HepG2 (cell line): ENCODE data around the gene ASAP2. TPM values are rescaled to one million over a fixed set of nuclear protein-coding genes. Genes with fewer than 3 reads are reported as not detected.

Experiments used
- ATAC-seq: fragments of 200-7000 bp; cut with Tn5 transposase; 3 replicates; pipeline ENCODE4 v1.9.1; 2020; ENCODE audit warnings: mild to moderate bottlenecking, moderate library complexity
- BruUV-seq: library from RNA; stranded (reverse); fragments of 400-500 nt; replicated peaks from 2 replicates; lab custom pipeline; 2021; lab: Mats Ljungman, UMichigan
- CTCF ChIA-PET: fragments of 300-600 bp; formaldehyde crosslinking; extraction: SDS; loops from one replicate; lab custom pipeline; 2021; ENCODE audit warnings: low total read pairs, inconsistent platforms, low intra/inter-chr PET ratio; lab: Yijun Ruan, JAX
- POLR2A ChIA-PET: fragments of 350-600 bp; sonication (Branson Sonifier 250); formaldehyde crosslinking; loops from one replicate; lab custom pipeline; 2020; ENCODE audit warnings: antibody characterized with exemption, inconsistent platforms; lab: Yijun Ruan, JAX
- DNase-seq: peaks from one replicate; pipeline ENCODE4 v3.0.0-alpha.2; 2015; ENCODE audit warnings: low spot score
- FAIRE-seq: peaks from 3 replicates; lab custom pipeline; 2011; peaks lifted over from hg19 to GRCh38; lab: Jason Lieb, UNC
- H2AFZ ChIP-seq: one replicate; pipeline ENCODE4 v1.6.1; 2011; ENCODE audit warnings: low read length, inconsistent platforms
- H3K27ac ChIP-seq: fragments of 300-600 bp; 3 replicates; pipeline ENCODE4 v1.8.0; 2011; ENCODE audit warnings: mixed run types, mild to moderate bottlenecking, mixed read lengths, low read length, inconsistent platforms; ENCODE audit not compliant: insufficient read depth; ENCODE audit errors: extremely low read length
- H3K27me3 ChIP-seq, 2 experiments: fragments of 200-600 bp in 1 of 2; 2 replicates in 1 of 2; 3 replicates in 1 of 2; pipeline versions ENCODE4 v1.6.0 to v1.8.0; 2011; ENCODE audit warnings: low read length in 2 of 2, mild to moderate bottlenecking in 2 of 2, moderate library complexity in 2 of 2, inconsistent platforms in 1 of 2; ENCODE audit not compliant: insufficient read depth in 2 of 2, control insufficient read depth in 1 of 2
- H3K36me3 ChIP-seq, 2 experiments: fragments of 200-600 bp in 1 of 2; replicated peaks in 1 of 2; 2 replicates in 1 of 2; 3 replicates in 1 of 2; pipeline versions ENCODE4 v1.5.1 to v1.8.0; 2011; ENCODE audit warnings: low read length in 2 of 2, inconsistent platforms in 1 of 2; ENCODE audit not compliant: insufficient read depth in 2 of 2, control insufficient read depth in 1 of 2
- H3K4me1 ChIP-seq: 2 replicates; pipeline ENCODE4 v1.5.1; 2012; ENCODE audit warnings: low read length, inconsistent platforms; ENCODE audit not compliant: insufficient read depth
- H3K4me2 ChIP-seq: 2 replicates; pipeline ENCODE4 v1.6.0; 2011; ENCODE audit warnings: low read depth, low read length, inconsistent platforms
- H3K4me3 ChIP-seq, 3 experiments: fragments of 200-600 bp in 1 of 3; sonication (generic), shearing (Covaris generic) in 1 of 3; replicated peaks in 1 of 3; 2 replicates each; pipeline ENCODE4 v1.5.1; 2011 to 2016; ENCODE audit warnings: low read length in 3 of 3, inconsistent platforms in 2 of 3, low read depth in 2 of 3, mild to moderate bottlenecking in 2 of 3, control low read depth in 1 of 3, mixed read lengths in 1 of 3; ENCODE audit not compliant: insufficient read depth in 1 of 3
- H3K79me2 ChIP-seq: one replicate; pipeline ENCODE4 v1.6.1; 2011; ENCODE audit warnings: low read length, inconsistent platforms; ENCODE audit not compliant: insufficient read depth
- H3K9ac ChIP-seq: 2 replicates; pipeline ENCODE4 v1.6.0; 2011; ENCODE audit warnings: mild to moderate bottlenecking, low read depth, low read length, inconsistent platforms; ENCODE audit not compliant: insufficient read depth
- H3K9me3 ChIP-seq: 2 replicates; pipeline ENCODE4 v1.5.1; 2012; ENCODE audit warnings: mild to moderate bottlenecking, low read length
- H4K20me1 ChIP-seq: 2 replicates; pipeline ENCODE4 v1.6.0; 2011; ENCODE audit warnings: inconsistent platforms, mild to moderate bottlenecking, low read length, moderate library complexity; ENCODE audit not compliant: insufficient read depth
- ATF7 ChIP-seq, 2 experiments: fragments of 450-650 bp in 1 of 2; sonication (generic) in 1 of 2; formaldehyde crosslinking in 1 of 2; IDR thresholded peaks; 2 replicates each; pipeline versions ENCODE4 v1.4.0 to v1.6.1; 2016 to 2020; ENCODE audit warnings: antibody characterized with exemption in 1 of 2, mild to moderate bottlenecking in 1 of 2, missing genetic modification reagents in 1 of 2
- CTCF ChIP-seq: sonication (generic); formaldehyde crosslinking; IDR thresholded peaks from 2 replicates; pipeline ENCODE4 v1.5.0; 2020; ENCODE audit warnings: mild to moderate bottlenecking, missing genetic modification reagents, moderate library complexity
- WGBS: methylation state at CpG from one replicate; pipeline ENCODE4 v1.1.6; 2017; ENCODE audit warnings: low lambda C conversion rate; 5-methylcytosine and 5-hydroxymethylcytosine counted together
- in situ Hi-C: cut with HindIII; loops from 2 replicates; pipeline ENCODE4 v1.10.0; 2017; ENCODE audit warnings: low pct_unique_long_range_greater_than_20kb; ENCODE audit not compliant: extremely low pct_ligation_motif_present
- intact Hi-C: fragments of 100-400 bp; cut with micrococcal nuclease; formaldehyde crosslinking; loops from one replicate; pipeline ENCODE4 v1.10.0; 2022; ENCODE audit not compliant: unreplicated experiment
- polyA plus RNA-seq, 8 experiments: library from polyadenylated mRNA; depleted of rRNA in 3 of 8; stranded (reverse) in 7 of 8; unstranded in 1 of 8; fragments of >200 nt; fragmentation: Illumina TruSeq in 4 of 8; extraction: Trizol in 4 of 8; gene quantifications; 2 replicates each; pipeline versions ENCODE4 v1.2.1 to v1.2.3, GENCODE V29; 2011 to 2016; ENCODE audit warnings: low read depth in 4 of 8, missing spikeins in 1 of 8, mixed read lengths in 1 of 8; ENCODE audit not compliant: insufficient read depth in 1 of 8
- total RNA-seq, 5 experiments: library from RNA; depleted of rRNA; stranded (reverse); fragments of >200 nt; fragmentation: Illumina TruSeq; extraction: Trizol; gene quantifications; 2 replicates each; pipeline ENCODE4 v1.2.3, GENCODE V29; 2016; ENCODE audit warnings: low read depth in 1 of 5

The ASAP2 gene
- total and polyA plus RNA-seq, 2 of the 13 experiments (the other 11 are each of a cell fraction or from before 2014, with no cell fraction given), result 7.3 to 22.3 TPM

- POLR2A ChIA-PET, result interaction anchor here (2.2 kb wide), 1 partner anchor 11 kb away, joined by 6 read pairs; no protein-coding TSS in a partner anchor
- 92% methylated on average over 4 of the region's 4 CpGs for WGBS
Measured at GRCh38 chr2:9375857-9376428, 169.3 kb downstream of the ASAP2 start.

More at GRCh38 chr2:9375857-9376428, 169.3 kb downstream of the ASAP2 start:
- Histone ChIP-seq H3K4me3 (no peak overlapping the region), H4K20me1 (no peaks in the 10 kb centered on the region), H3K27ac (no peak overlapping the region), H3K9me3 (no peaks in the 10 kb centered on the region), H3K9ac (no peak overlapping the region), H3K36me3 (peaks cover 10 to 14% of the 10 kb centered on the region in 2 experiments; a peak in 4 of 5 replicates), H3K4me2 (no peak overlapping the region), H3K27me3 (no peaks in the 10 kb centered on the region), H3K4me1 (peaks cover 45% of the 10 kb centered on the region), H2AFZ (no peak overlapping the region), H3K79me2 (no peaks in the 10 kb centered on the region)
- peak; percentile 28; the same call in 1 of the 2 replicates for TF ChIP-seq CTCF (CRISPR knock-in tag)
- no peak for TF ChIP-seq ATF7 (IDR thresholded peaks at IDR 0.05)
- TF ChIP-seq ATF7 (CRISPR knock-in tag; IDR thresholded peaks at IDR 0.05), result no peak
- intact Hi-C loops (no loop called here), in situ Hi-C loops (loop anchor here (10.0 kb wide), 1 partner anchor 231 kb away; no protein-coding TSS in a partner anchor)
- CTCF ChIA-PET, result no interaction called here
- ATAC-seq (no peak), FAIRE-seq (no peak), DNase-seq (no peak)
- BruUV-seq, result no TSS peak
